RWPE1 (cell line): ENCODE measurements around the gene SUMF1.
"Not testable (repeated sequence)": the region's sequence is repeated elsewhere in the genome, so short reads cannot be mapped to it uniquely, and the experiment has no call there.

Source experiments
- CTCF ChIA-PET: fragments of 350-600 bp; sonication (Branson Sonifier 250); formaldehyde crosslinking; extraction: SDS; loops from one replicate; lab custom pipeline; 2021; lab: Yijun Ruan, JAX
- POLR2A ChIA-PET: fragments of 400-600 bp; formaldehyde crosslinking; extraction: SDS; loops from one replicate; lab custom pipeline; 2020; ENCODE audit warnings: antibody characterized with exemption; ENCODE audit not compliant: low non-redundant PET; lab: Yijun Ruan, JAX
- DNase-seq: peaks from one replicate; pipeline ENCODE4 v3.0.0; 2012; ENCODE audit warnings: low spot score
- H3K27ac ChIP-seq: fragments of 450-650 bp; 2 replicates; pipeline ENCODE4 v1.5.1; 2017
- TF ChIP-seq, protein P1 (sequence below): fragments of 450-650 bp; conservative IDR thresholded peaks from 2 replicates; pipeline ENCODE4 v1.5.1; 2017; ENCODE audit warnings: low read depth, mild to moderate bottlenecking

SUMF1 gene

GRCh38 chr3:4467522-4467867 lies 426 bp upstream of the SUMF1 start:
- ChIA-PET CTCF (interaction anchor here (1.0 kb wide), 1 partner anchor 116 kb away, joined by 3 read pairs; no protein-coding TSS in a partner anchor), POLR2A (interaction anchor here (0.5 to 0.6 kb wide), 2 partner anchors 15 to 26 kb away, joined by 3 to 4 read pairs; partner anchors contain the start of gene ITPR1)
- no peak for DNase-seq
- TF ChIP-seq, protein P1, sequence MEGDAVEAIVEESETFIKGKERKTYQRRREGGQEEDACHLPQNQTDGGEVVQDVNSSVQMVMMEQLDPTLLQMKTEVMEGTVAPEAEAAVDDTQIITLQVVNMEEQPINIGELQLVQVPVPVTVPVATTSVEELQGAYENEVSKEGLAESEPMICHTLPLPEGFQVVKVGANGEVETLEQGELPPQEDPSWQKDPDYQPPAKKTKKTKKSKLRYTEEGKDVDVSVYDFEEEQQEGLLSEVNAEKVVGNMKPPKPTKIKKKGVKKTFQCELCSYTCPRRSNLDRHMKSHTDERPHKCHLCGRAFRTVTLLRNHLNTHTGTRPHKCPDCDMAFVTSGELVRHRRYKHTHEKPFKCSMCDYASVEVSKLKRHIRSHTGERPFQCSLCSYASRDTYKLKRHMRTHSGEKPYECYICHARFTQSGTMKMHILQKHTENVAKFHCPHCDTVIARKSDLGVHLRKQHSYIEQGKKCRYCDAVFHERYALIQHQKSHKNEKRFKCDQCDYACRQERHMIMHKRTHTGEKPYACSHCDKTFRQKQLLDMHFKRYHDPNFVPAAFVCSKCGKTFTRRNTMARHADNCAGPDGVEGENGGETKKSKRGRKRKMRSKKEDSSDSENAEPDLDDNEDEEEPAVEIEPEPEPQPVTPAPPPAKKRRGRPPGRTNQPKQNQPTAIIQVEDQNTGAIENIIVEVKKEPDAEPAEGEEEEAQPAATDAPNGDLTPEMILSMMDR, result no peak
- peak overlapping the region; percentile 66 for H3K27ac ChIP-seq

GRCh38 chr3:4464576-4464975 lies 2.5 kb downstream of the SUMF1 start:
- ChIA-PET POLR2A (no interaction called here), CTCF (no interaction called here)
- no peak overlapping the region for H3K27ac ChIP-seq
- TF ChIP-seq, protein P1, result no peak
- no peak for DNase-seq

DNA sequence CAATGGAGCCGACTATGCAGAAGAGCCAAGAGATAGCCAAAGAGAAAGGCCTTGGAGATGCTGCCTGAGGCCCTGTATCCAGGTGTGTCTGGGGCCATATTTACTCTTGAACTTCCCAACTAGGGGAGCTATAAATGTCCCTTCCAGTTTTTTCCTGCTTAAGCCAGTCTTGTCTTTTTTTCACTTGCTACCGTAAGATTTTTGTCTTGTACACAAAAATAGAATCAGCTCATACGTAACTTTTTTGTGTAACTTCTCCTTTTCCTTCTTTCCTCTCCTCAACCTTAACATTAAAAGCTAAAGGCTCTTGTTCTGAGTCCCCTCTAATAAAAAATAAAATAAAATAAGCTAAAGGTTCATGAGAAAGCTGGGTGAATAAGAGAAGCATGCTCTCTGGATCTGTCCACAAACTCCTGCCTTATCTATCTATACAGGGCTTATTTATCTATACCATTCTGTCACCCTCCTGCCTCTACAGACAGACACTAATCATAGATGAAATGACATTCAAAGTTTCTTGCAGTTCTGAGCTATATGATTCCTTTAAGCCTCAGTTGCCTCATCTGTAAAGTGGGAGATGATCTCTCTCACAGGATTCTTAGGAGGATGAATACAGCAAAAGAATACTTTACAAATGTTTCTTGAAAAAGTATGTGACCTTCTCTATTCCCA lies 4.6 kb downstream of the SUMF1 start:
- ChIA-PET CTCF (interaction anchor here (0.6 kb wide), 1 partner anchor 136 kb away, joined by 5 read pairs; no protein-coding TSS in a partner anchor), POLR2A (interaction anchor here (0.5 kb wide), 1 partner anchor 31 kb away, joined by 7 read pairs; no protein-coding TSS in a partner anchor)
- no peak for DNase-seq
- H3K27ac ChIP-seq, result no peak overlapping the region
- TF ChIP-seq, protein P1, result no peak

DNA sequence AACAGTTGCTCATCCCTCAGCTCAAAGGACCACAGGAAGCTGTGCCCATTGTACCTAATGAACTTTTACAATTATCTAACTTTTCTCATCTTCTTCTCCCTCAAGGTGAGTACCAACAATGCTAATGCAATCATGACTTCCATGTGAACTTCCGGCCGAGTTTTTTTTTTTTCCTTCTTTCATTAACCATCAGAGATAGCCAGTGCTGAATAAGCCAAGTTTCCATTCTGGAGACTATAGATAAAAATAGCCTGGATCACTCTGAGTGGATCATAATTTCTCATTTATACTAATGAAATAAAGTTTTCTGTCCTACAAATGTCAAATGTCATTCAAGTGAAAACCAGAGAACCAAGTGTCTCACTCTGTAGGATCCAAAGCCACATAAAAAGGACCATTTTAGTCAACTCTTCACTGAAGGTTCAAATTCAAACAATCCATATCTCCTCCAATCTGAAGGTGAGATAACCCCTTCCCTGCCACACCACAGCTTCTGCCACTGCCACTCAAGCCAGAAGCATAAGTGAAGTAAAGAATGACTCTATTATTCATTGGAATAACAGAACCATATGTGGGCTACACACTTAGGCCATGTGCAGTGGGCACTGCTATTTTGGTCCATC lies 5.5 kb downstream of the SUMF1 start:
- no peak overlapping the region for H3K27ac ChIP-seq
- ChIA-PET POLR2A (interaction anchor here (0.5 to 0.7 kb wide), 2 partner anchors 17 to 125 kb away, joined by 3 read pairs; no protein-coding TSS in a partner anchor), CTCF (no interaction called here)
- DNase-seq, result no peak
- TF ChIP-seq, protein P1, result no peak

DNA sequence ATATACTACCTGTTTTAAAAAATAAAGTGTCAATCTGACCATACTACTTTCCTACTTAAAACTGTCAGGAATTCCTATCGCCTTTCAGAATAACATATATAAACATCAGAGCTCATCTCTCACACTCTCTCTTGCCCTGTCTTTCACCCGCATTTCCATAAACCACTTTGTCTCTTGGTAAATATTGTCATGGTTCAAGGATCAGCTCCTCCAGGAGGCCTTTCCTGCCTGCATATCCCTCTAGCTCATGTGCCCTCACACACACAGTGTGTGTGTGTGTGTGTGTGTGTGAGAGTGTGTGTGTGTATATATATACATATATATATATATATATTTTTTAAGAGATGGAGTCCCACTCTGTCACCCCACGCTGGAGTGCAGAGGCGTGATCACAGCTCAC lies 6.7 kb downstream of the SUMF1 start:
- DNase-seq, result no peak
- TF ChIP-seq, protein P1, result no peak
- POLR2A ChIA-PET, result no interaction called here
- no peak overlapping the region for H3K27ac ChIP-seq
- CTCF ChIA-PET, result no interaction called here

- ChIA-PET CTCF (no interaction called here), POLR2A (no interaction called here)
- no peak overlapping the region for H3K27ac ChIP-seq
- DNase-seq, result no peak
- TF ChIP-seq, protein P1, result no peak
Observed at GRCh38 chr3:4458961-4459360, 8.1 kb downstream of the SUMF1 start.

DNA sequence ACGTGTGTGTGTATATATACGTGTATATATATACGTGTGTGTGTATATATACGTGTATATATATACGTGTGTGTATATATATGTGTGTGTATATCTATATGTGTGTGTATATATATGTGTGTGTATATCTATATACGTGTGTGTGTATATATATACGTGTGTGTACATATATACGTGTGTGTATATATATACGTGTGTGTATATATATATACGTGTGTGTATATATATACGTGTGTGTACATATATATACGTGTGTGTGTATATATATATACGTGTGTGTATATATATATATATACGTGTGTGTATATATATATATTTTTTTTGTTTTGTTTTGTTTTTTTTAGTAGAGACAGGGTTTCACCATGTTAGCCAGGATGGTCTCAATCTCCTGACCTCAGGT lies 10.3 kb downstream of the SUMF1 start:
- CTCF ChIA-PET, POLR2A ChIA-PET, DNase-seq, H3K27ac ChIP-seq: not testable (repeated sequence)
